Nucleus accumbens (tissue), 56 donors: ENCODE data around the gene BDH1.

Source experiments
- DNase-seq, 56 donors: peaks; one replicate each; lab custom pipeline; 2025; lab: John Stamatoyannopoulos, UW

Gene BDH1

GRCh38 chr3:197466586-197467399 lies 89.0 kb downstream of the BDH1 start:
- peak in 25 of 56 donors; percentile 9 to 65 (median 42) for DNase-seq

DNA sequence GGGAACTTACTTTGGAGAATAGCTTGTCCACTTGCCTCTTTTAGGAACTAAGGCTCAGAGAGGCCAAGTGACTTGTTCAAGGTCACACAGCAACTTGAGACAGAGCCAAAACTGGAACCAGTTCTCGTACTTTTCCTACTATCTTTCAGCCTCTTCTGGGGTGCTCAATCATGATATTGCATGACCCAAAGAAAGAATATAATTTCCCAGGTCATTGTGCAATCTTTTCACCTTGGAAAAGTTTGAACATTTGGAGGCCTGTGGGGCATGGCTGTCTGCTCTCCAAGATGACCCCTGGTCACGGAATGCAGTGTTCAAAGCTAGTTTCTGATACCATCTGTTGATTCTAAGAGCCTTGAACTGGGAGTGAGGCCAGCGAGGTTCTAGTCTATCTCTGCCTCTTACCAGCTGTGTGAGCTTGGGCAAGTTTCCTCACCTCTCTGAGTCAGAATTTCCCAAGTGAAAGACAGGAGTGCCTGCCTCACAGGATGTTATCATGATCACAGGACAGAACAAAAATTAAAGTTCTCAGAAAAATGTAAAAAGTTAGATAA lies 89.7 kb downstream of the BDH1 start:
- no peak for DNase-seq

- no peak for DNase-seq
Measured at GRCh38 chr3:197465197-197465995, 90.4 kb downstream of the BDH1 start.

GRCh38 chr3:197464794-197465193 lies 91.0 kb downstream of the BDH1 start:
- DNase-seq = no peak

DNA sequence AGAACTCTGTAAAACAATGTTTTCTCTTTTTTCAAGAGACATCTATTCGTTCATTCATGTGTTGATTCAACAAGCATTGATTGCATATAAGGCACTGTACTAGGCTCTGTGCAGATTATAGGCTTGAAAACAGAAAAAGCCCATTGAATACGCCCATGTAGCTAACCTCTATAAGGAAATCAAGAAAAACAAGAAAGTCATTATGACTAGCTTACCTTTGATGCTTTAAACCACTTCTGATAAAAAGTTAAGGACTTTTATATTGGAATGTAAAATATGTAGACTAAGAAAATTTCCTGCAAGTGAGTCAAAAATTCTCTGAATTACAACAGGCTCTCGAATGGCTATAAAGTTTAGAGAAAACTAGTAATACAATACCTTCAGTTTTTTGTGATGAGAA lies 92.5 kb downstream of the BDH1 start:
- no peak for DNase-seq

DNA sequence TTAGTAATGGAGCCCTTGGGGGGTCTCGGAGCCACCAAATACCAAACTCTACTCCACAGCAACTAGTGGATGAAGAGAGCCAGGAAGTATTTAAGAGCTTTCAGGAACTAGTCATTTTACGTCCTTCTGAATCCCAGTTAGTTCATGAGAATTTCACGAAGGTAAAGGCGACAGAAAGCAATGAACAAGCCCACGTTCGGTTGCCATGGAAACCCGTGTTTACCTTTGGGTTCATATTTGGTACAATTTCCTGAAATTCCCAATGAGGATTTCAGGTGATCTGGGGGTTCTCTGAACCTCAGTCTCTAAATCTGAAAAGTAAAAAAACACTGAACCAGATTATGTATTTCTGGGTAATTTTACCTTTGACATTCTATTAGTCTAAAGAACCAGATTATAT lies 93.0 kb downstream of the BDH1 start:
- peak in 9 of 56 donors; percentile 4 to 46 (median 14) for DNase-seq

GRCh38 chr3:197460639-197461038 lies 95.1 kb downstream of the BDH1 start:
- DNase-seq = no peak

GRCh38 chr3:197460002-197460401 lies 95.8 kb downstream of the BDH1 start:
- no peak for DNase-seq
